Neural cell (in vitro differentiated cells): ENCODE data around the gene KRTAP10-4. TPM values are rescaled to one million over a fixed set of nuclear protein-coding genes. Genes with fewer than 3 reads are reported as not detected.

Experiments
- H2AFZ ChIP-seq: fragments of 200-600, 300-800 bp; sonication (generic), shearing (Covaris generic); 2 replicates; pipeline ENCODE4 v1.6.0; 2014; ENCODE audit warnings: low read depth, mild to moderate bottlenecking, antibody characterized with exemption, low read length, moderate library complexity
- H3F3A ChIP-seq: fragments of 200-600 bp; shearing (Covaris generic); 2 replicates; pipeline ENCODE4 v1.6.1; 2016; ENCODE audit warnings: mild to moderate bottlenecking, moderate library complexity, mixed read lengths, antibody characterized with exemption, low read length; ENCODE audit not compliant: insufficient read depth, poor library complexity, severe bottlenecking
- H3K27ac ChIP-seq: fragments of 200-600, 300-800 bp; sonication (generic), shearing (Covaris generic); 2 replicates; pipeline ENCODE4 v1.5.1; 2014; ENCODE audit warnings: mild to moderate bottlenecking, low read length, moderate library complexity
- H3K27me3 ChIP-seq: fragments of 300-800, 200-600 bp; sonication (generic), shearing (Covaris generic); 2 replicates; pipeline ENCODE4 v1.6.0; 2014; ENCODE audit warnings: mild to moderate bottlenecking, low read depth, low read length, moderate library complexity; ENCODE audit not compliant: insufficient read depth
- H3K36me3 ChIP-seq: fragments of 300-800, 200-600 bp; sonication (generic), shearing (Covaris generic); 2 replicates; pipeline ENCODE4 v1.5.1; 2014; ENCODE audit warnings: mild to moderate bottlenecking, antibody characterized with exemption, low read length, moderate library complexity; ENCODE audit not compliant: insufficient read depth
- H3K4me2 ChIP-seq: fragments of 300-800, 200-600 bp; sonication (generic), shearing (Covaris generic); 2 replicates; pipeline ENCODE4 v1.6.0; 2014; ENCODE audit warnings: mild to moderate bottlenecking, low read length
- H3K4me3 ChIP-seq: fragments of 300-800, 200-600 bp; sonication (generic), shearing (Covaris generic); 2 replicates; pipeline ENCODE4 v1.5.1; 2014; ENCODE audit warnings: mild to moderate bottlenecking, low read length, moderate library complexity
- H3K79me2 ChIP-seq: fragments of 200-600 bp; shearing (Covaris generic); replicated peaks from 2 replicates; pipeline ENCODE4 v1.6.0; 2014; ENCODE audit warnings: mild to moderate bottlenecking, low read length, moderate library complexity; ENCODE audit not compliant: insufficient read depth
- H3K9ac ChIP-seq: fragments of 300-800, 200-600 bp; sonication (generic), shearing (Covaris generic); 2 replicates; pipeline ENCODE4 v1.6.1; 2016; ENCODE audit warnings: mild to moderate bottlenecking, low read length, mixed read lengths
- H3K9me2 ChIP-seq: fragments of 200-600 bp; shearing (Covaris generic); 2 replicates; pipeline ENCODE4 v1.6.1; 2016; ENCODE audit warnings: mild to moderate bottlenecking, low read length, mixed read lengths; ENCODE audit not compliant: insufficient read depth
- H3K9me3 ChIP-seq: fragments of 200-600, 300-800 bp; sonication (generic), shearing (Covaris generic); 2 replicates; pipeline ENCODE4 v1.6.1; 2016; ENCODE audit warnings: mild to moderate bottlenecking, mixed run types, low read length, moderate library complexity, mixed read lengths
- H4K20me1 ChIP-seq: fragments of 200-600 bp; shearing (Covaris generic); 2 replicates; pipeline ENCODE4 v1.6.1; 2016; ENCODE audit warnings: mild to moderate bottlenecking, mixed run types; ENCODE audit not compliant: insufficient read depth
- CTCF ChIP-seq: fragments of 450-650 bp; IDR thresholded peaks from 2 replicates; pipeline ENCODE4 v1.5.1; 2014; ENCODE audit warnings: antibody characterized with exemption, mild to moderate bottlenecking, moderate library complexity; ENCODE audit not compliant: poor library complexity, severe bottlenecking
- EP300 ChIP-seq: fragments of 450-650 bp; conservative IDR thresholded peaks from 2 replicates; pipeline ENCODE4 v1.6.1; 2014; ENCODE audit warnings: antibody characterized with exemption, mild to moderate bottlenecking, moderate library complexity; ENCODE audit not compliant: poor library complexity, severe bottlenecking
- EZH2 ChIP-seq: fragments of 200-600, 300-800 bp; shearing (Covaris generic), sonication (generic); IDR thresholded peaks from 2 replicates; pipeline ENCODE4 v1.6.1; 2014; ENCODE audit warnings: antibody characterized with exemption, low read length, borderline replicate concordance, mild to moderate bottlenecking; ENCODE audit not compliant: insufficient read depth, poor library complexity, severe bottlenecking
- MXI1 ChIP-seq: fragments of 450-650 bp; conservative IDR thresholded peaks from 2 replicates; pipeline ENCODE4 v1.6.1; 2014; ENCODE audit warnings: antibody characterized with exemption, mild to moderate bottlenecking; ENCODE audit not compliant: poor library complexity, severe bottlenecking
- POLR2AphosphoS5 ChIP-seq: IDR thresholded peaks from 2 replicates; pipeline ENCODE4 v1.6.1; 2012
- RAD21 ChIP-seq: fragments of 450-650 bp; conservative IDR thresholded peaks from 2 replicates; pipeline ENCODE4 v1.6.1; 2014; ENCODE audit warnings: antibody characterized with exemption, mild to moderate bottlenecking, moderate library complexity
- SMC3 ChIP-seq: fragments of 450-650 bp; conservative IDR thresholded peaks from 2 replicates; pipeline ENCODE4 v1.6.1; 2014; ENCODE audit warnings: antibody characterized with exemption, mild to moderate bottlenecking, moderate library complexity; ENCODE audit not compliant: poor library complexity
- TAF1 ChIP-seq: IDR thresholded peaks from 2 replicates; pipeline ENCODE4 v1.6.1; 2012; ENCODE audit warnings: low read depth
- polyA plus RNA-seq: library from polyadenylated mRNA; depleted of rRNA; stranded (reverse); fragments of >200 nt; gene quantifications from 2 replicates; pipeline ENCODE4 v1.2.3, GENCODE V29; 2014
- TF ChIP-seq, protein P1 (sequence below): IDR thresholded peaks from 2 replicates; pipeline ENCODE4 v1.6.1; 2012; ENCODE audit warnings: borderline replicate concordance

KRTAP10-4 gene
- polyA plus RNA-seq, 1 donor from 2014 or later, result not detected

- Histone ChIP-seq H3K9ac (no peak overlapping the region), H3K27me3 (no peaks in the 10 kb centered on the region), H3K4me3 (no peak overlapping the region), H3K36me3 (no peaks in the 10 kb centered on the region), H3K27ac (no peak overlapping the region), H4K20me1 (no peaks in the 10 kb centered on the region), H3F3A (no peaks in the 10 kb centered on the region), H2AFZ (no peak overlapping the region), H3K9me3 (no peaks in the 10 kb centered on the region), H3K4me2 (no peak overlapping the region), H3K79me2 (no peaks in the 10 kb centered on the region), H3K9me2 (no peaks in the 10 kb centered on the region)
- TF ChIP-seq SMC3 (no peak), EP300 (no peak), TAF1 (no peak), RAD21 (no peak), EZH2 (no peak), POLR2AphosphoS5 (no peak), MXI1 (no peak), CTCF (no peak)
- TF ChIP-seq, protein P1, sequence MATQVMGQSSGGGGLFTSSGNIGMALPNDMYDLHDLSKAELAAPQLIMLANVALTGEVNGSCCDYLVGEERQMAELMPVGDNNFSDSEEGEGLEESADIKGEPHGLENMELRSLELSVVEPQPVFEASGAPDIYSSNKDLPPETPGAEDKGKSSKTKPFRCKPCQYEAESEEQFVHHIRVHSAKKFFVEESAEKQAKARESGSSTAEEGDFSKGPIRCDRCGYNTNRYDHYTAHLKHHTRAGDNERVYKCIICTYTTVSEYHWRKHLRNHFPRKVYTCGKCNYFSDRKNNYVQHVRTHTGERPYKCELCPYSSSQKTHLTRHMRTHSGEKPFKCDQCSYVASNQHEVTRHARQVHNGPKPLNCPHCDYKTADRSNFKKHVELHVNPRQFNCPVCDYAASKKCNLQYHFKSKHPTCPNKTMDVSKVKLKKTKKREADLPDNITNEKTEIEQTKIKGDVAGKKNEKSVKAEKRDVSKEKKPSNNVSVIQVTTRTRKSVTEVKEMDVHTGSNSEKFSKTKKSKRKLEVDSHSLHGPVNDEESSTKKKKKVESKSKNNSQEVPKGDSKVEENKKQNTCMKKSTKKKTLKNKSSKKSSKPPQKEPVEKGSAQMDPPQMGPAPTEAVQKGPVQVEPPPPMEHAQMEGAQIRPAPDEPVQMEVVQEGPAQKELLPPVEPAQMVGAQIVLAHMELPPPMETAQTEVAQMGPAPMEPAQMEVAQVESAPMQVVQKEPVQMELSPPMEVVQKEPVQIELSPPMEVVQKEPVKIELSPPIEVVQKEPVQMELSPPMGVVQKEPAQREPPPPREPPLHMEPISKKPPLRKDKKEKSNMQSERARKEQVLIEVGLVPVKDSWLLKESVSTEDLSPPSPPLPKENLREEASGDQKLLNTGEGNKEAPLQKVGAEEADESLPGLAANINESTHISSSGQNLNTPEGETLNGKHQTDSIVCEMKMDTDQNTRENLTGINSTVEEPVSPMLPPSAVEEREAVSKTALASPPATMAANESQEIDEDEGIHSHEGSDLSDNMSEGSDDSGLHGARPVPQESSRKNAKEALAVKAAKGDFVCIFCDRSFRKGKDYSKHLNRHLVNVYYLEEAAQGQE, result no peak
Observed at GRCh38 chr21:44533121-44533890, 40.2 kb upstream of the KRTAP10-4 start.

- H3K27me3 ChIP-seq, result no peaks in the 10 kb centered on the region
Observed at GRCh38 chr21:44533891-44534627, 39.5 kb upstream of the KRTAP10-4 start.

More at GRCh38 chr21:44533891-44534627, 39.5 kb upstream of the KRTAP10-4 start:
- Histone ChIP-seq H3K79me2 (no peaks in the 10 kb centered on the region), H3K9ac (no peak overlapping the region), H3K4me2 (no peak overlapping the region), H3F3A (no peaks in the 10 kb centered on the region), H3K27ac (no peak overlapping the region), H4K20me1 (no peaks in the 10 kb centered on the region), H3K9me3 (no peaks in the 10 kb centered on the region), H3K9me2 (no peaks in the 10 kb centered on the region), H2AFZ (no peak overlapping the region), H3K4me3 (no peak overlapping the region), H3K36me3 (no peaks in the 10 kb centered on the region)
- TF ChIP-seq MXI1 (no peak), CTCF (no peak), POLR2AphosphoS5 (no peak), TAF1 (no peak), EZH2 (no peak)
- TF ChIP-seq, protein P1, result no peak
